ENCODE results near the gene SIX1.

The SIX1 gene

DNA sequence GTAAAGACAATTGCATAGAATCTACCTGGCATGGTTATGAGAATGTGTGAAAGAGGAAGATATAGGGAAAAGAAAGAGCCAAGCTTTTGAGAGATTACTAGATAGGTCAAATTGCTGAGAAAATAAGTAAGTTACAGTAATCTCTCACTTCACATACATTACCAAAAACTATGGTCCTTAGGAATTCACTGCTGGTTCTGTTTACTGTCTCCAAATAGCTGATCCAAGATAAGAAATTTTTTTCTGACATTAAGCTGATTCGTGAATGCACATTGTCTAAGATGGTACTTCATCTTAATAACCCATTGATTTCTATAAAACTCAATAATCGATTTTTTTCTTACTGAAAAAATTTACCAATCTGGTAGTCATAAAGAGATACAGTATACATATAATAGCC, 17.4 kb downstream of the SIX1 start:
- no peaks in the 10 kb centered on the region for H3K9me3 ChIP-seq (ENCODE audit: control insufficient read depth, low read length)
- no peak overlapping the region for H3K27ac ChIP-seq (ENCODE audit: insufficient read depth, low read length, poor library complexity, severe bottlenecking)
- no peak for DNase-seq
- peaks cover 6% of the 10 kb centered on the region for H3K27me3 ChIP-seq (replicated peaks; ENCODE audit: control insufficient read depth, insufficient read depth, low read length, poor library complexity, severe bottlenecking)
- no peaks in the 10 kb centered on the region for H3K36me3 ChIP-seq (ENCODE audit: control insufficient read depth, insufficient read depth, low read length)
- H3K4me1 ChIP-seq (ENCODE audit: control insufficient read depth, insufficient read depth, low read length, poor library complexity, severe bottlenecking): no peaks in the 10 kb centered on the region
- no peak overlapping the region for H3K4me3 ChIP-seq (ENCODE audit: insufficient read depth, low read depth, low read length, poor library complexity, severe bottlenecking)

DNA sequence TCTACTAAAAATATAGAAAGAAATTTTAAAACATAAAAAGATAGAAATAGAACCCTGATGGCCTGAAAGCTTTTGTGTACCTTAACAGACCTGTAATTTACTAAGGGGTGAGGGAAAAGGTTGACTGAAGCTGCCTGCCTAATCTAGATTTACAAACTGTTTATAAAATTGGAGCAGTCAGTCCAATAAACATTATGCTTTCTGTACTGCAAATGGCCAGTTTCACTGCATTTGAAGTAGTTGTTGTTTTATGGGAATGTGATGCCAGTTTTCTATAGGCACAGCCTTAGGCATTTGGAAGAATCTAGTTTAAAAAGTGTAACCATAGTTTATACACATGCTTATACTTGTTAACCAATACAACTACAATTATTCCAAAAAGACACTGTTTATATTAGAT, 19.1 kb downstream of the SIX1 start:
- no peak overlapping the region for H3K4me3 ChIP-seq (ENCODE audit: insufficient read depth, low read depth, low read length, poor library complexity, severe bottlenecking)
- no peak for DNase-seq
- no peaks in the 10 kb centered on the region for H3K27me3 ChIP-seq (replicated peaks; ENCODE audit: control insufficient read depth, insufficient read depth, low read length, poor library complexity, severe bottlenecking)
- no peaks in the 10 kb centered on the region for H3K4me1 ChIP-seq (ENCODE audit: control insufficient read depth, insufficient read depth, low read length, poor library complexity, severe bottlenecking)
- H3K27ac ChIP-seq (ENCODE audit: insufficient read depth, low read length, poor library complexity, severe bottlenecking): no peak overlapping the region
- no peaks in the 10 kb centered on the region for H3K36me3 ChIP-seq (ENCODE audit: control insufficient read depth, insufficient read depth, low read length)
- H3K9me3 ChIP-seq (ENCODE audit: control insufficient read depth, low read length): no peaks in the 10 kb centered on the region

DNA sequence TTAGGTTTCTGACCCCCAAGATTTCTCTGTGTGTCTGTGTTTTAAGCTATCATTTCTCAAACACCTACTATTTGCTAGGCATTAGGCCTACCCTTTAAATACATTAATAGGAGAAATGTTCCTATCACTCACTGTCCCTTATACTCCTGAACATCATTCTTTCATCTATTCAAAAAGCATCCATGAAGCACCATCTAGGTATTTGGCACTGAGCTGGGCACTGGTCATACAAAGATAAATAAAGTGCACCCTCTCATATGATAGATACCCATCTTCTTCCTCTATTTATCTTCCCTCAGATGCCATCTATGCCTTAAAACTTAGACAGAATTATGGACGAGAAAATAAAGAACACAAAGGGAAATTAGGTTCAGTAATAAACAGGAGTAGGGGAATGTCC, 20.4 kb downstream of the SIX1 start:
- H3K27me3 ChIP-seq (replicated peaks; ENCODE audit: control insufficient read depth, insufficient read depth, low read length, poor library complexity, severe bottlenecking): no peaks in the 10 kb centered on the region

DNA sequence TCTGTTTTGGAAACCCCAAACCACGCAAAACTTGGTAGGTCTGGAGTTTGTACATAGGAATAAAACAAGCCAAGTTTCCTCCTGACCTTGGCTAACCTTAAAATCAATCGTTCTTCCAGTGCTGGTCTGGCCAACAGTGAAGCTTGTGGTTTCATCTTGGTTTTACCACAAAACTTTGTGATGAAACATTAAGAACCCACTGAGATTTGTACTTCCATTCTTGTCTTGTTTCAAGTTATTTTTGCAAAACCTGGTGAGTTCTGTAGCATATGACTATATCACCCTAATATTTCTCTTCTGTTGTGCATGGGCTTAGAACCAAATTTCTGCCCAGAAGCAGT, 26.4 kb downstream of the SIX1 start:
- Histone ChIP-seq H3K27ac (ENCODE audit: insufficient read depth, low read length, poor library complexity, severe bottlenecking) (no peak overlapping the region), H3K4me1 (ENCODE audit: control insufficient read depth, insufficient read depth, low read length, poor library complexity, severe bottlenecking) (no peaks in the 10 kb centered on the region), H3K36me3 (ENCODE audit: control insufficient read depth, insufficient read depth, low read length) (no peaks in the 10 kb centered on the region), H3K9me3 (ENCODE audit: control insufficient read depth, low read length) (no peaks in the 10 kb centered on the region), H3K27me3 (replicated peaks; ENCODE audit: control insufficient read depth, insufficient read depth, low read length, poor library complexity, severe bottlenecking) (no peaks in the 10 kb centered on the region), H3K4me3 (ENCODE audit: insufficient read depth, low read depth, low read length, poor library complexity, severe bottlenecking) (no peak overlapping the region)
- DNase-seq: no peak

More for the DNA sequence above, 20.4 kb downstream of the SIX1 start:
- no peak overlapping the region for H3K4me3 ChIP-seq (ENCODE audit: insufficient read depth, low read depth, low read length, poor library complexity, severe bottlenecking)
- H3K27ac ChIP-seq (ENCODE audit: insufficient read depth, low read length, poor library complexity, severe bottlenecking): no peak overlapping the region
- no peak for DNase-seq
- H3K4me1 ChIP-seq (ENCODE audit: control insufficient read depth, insufficient read depth, low read length, poor library complexity, severe bottlenecking): no peaks in the 10 kb centered on the region
- H3K9me3 ChIP-seq (ENCODE audit: control insufficient read depth, low read length): no peaks in the 10 kb centered on the region
- H3K36me3 ChIP-seq (ENCODE audit: control insufficient read depth, insufficient read depth, low read length): no peaks in the 10 kb centered on the region

- Histone ChIP-seq H3K27me3 (replicated peaks; ENCODE audit: control insufficient read depth, insufficient read depth, low read length, poor library complexity, severe bottlenecking) (no peaks in the 10 kb centered on the region), H3K4me3 (ENCODE audit: insufficient read depth, low read depth, low read length, poor library complexity, severe bottlenecking) (no peak overlapping the region), H3K4me1 (ENCODE audit: control insufficient read depth, insufficient read depth, low read length, poor library complexity, severe bottlenecking) (no peaks in the 10 kb centered on the region), H3K36me3 (ENCODE audit: control insufficient read depth, insufficient read depth, low read length) (no peaks in the 10 kb centered on the region), H3K27ac (ENCODE audit: insufficient read depth, low read length, poor library complexity, severe bottlenecking) (no peak overlapping the region), H3K9me3 (ENCODE audit: control insufficient read depth, low read length) (no peaks in the 10 kb centered on the region)
- no peak for DNase-seq
Measured at GRCh38 chr14:60622210-60622916, 26.9 kb downstream of the SIX1 start.

DNA sequence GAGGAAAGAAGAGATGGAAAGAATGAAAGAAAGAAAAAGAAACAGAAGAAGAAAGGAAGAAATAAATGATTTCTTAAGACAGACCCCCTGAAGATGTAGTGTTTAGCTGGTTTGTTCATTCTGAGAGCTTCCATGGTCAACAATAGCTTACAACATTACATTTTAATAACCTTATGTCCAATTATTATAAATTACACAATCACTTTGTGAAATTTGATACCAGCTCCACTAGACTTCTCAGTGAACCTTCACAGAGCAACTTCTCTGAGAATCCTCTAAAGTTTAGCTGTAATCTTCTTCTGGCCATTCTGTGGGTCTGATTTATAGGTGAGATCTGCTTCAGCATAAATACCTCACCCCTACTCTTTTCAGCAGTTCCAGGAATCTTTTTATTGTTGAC, 27.9 kb downstream of the SIX1 start:
- Histone ChIP-seq H3K36me3 (ENCODE audit: control insufficient read depth, insufficient read depth, low read length) (no peaks in the 10 kb centered on the region), H3K9me3 (ENCODE audit: control insufficient read depth, low read length) (no peaks in the 10 kb centered on the region), H3K27me3 (replicated peaks; ENCODE audit: control insufficient read depth, insufficient read depth, low read length, poor library complexity, severe bottlenecking) (no peaks in the 10 kb centered on the region), H3K4me1 (ENCODE audit: control insufficient read depth, insufficient read depth, low read length, poor library complexity, severe bottlenecking) (no peaks in the 10 kb centered on the region), H3K4me3 (ENCODE audit: insufficient read depth, low read depth, low read length, poor library complexity, severe bottlenecking) (no peak overlapping the region), H3K27ac (ENCODE audit: insufficient read depth, low read length, poor library complexity, severe bottlenecking) (no peak overlapping the region)
- no peak for DNase-seq

DNA sequence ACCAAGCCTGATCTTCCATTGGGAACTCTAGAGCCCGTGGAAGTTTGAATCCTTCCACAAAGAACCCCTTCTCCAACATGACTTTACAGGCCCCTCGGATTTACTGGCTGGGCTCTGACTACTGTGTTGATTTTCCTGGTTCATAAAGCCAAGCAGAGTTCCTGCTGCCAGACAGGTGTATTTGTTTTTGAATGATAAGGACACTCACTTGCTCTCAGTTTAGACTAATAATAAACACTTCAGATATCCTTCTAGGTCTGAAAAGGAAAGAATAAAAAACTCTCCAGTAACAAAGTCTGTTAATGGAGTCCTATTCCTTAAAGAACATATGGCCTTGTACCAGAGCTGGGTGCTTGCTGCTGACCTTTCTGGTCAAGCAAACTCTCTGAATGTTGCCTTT, 31.0 kb downstream of the SIX1 start:
- Histone ChIP-seq H3K36me3 (ENCODE audit: control insufficient read depth, insufficient read depth, low read length) (no peaks in the 10 kb centered on the region), H3K9me3 (ENCODE audit: control insufficient read depth, low read length) (no peaks in the 10 kb centered on the region), H3K4me1 (ENCODE audit: control insufficient read depth, insufficient read depth, low read length, poor library complexity, severe bottlenecking) (no peaks in the 10 kb centered on the region), H3K27ac (ENCODE audit: insufficient read depth, low read length, poor library complexity, severe bottlenecking) (no peak overlapping the region), H3K4me3 (ENCODE audit: insufficient read depth, low read depth, low read length, poor library complexity, severe bottlenecking) (no peak overlapping the region), H3K27me3 (replicated peaks; ENCODE audit: control insufficient read depth, insufficient read depth, low read length, poor library complexity, severe bottlenecking) (no peaks in the 10 kb centered on the region)
- DNase-seq: no peak

DNA sequence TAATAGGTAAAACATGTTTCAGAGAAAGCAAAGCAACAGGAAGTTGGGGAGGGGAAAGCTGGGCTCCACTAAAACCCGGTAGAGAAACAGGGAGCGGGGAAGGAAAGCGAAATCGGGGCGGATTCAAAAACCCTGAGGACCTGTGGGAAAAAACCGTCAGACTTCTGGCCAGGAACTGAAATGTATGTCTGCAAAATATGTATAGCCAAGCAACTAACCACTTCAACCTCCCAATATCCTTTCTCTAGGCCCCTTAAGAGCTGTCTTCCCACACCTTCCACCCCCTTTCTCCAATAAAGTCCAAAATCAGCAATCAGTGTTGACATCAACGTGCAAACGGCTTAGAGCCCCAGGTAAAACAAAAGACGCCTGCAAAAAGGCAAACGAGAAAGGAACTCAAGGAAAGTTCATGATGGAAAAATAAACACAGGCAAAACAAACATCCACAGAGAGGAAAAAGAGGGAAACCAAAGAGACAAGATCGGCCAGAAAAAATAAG, 32.8 kb downstream of the SIX1 start:
- no peak overlapping the region for H3K4me3 ChIP-seq (ENCODE audit: insufficient read depth, low read depth, low read length, poor library complexity, severe bottlenecking)
- H3K27ac ChIP-seq (ENCODE audit: insufficient read depth, low read length, poor library complexity, severe bottlenecking): no peak overlapping the region
- DNase-seq: no peak
- no peaks in the 10 kb centered on the region for H3K4me1 ChIP-seq (ENCODE audit: control insufficient read depth, insufficient read depth, low read length, poor library complexity, severe bottlenecking)
- no peaks in the 10 kb centered on the region for H3K9me3 ChIP-seq (ENCODE audit: control insufficient read depth, low read length)
- no peaks in the 10 kb centered on the region for H3K36me3 ChIP-seq (ENCODE audit: control insufficient read depth, insufficient read depth, low read length)
- no peaks in the 10 kb centered on the region for H3K27me3 ChIP-seq (replicated peaks; ENCODE audit: control insufficient read depth, insufficient read depth, low read length, poor library complexity, severe bottlenecking)

DNA sequence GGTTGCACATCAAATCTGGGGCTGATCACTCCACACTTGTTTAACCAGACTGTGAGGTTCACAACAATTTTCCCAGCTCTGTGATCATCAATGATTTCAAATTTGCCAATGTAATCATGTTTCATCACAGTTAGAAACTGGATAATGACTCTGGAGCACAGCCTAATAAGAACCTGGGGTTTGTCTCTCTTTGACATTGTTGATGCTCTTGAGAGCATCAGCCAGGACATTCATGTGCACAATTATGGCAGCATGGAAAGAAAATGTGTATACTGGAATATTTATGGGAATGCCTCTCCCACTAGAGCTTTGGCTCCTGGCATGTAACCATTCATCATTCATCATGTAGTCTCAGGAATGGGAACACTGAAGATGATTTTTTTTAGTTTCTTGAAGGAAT, 47.0 kb downstream of the SIX1 start:
- Histone ChIP-seq H3K9me3 (ENCODE audit: control insufficient read depth, low read length) (no peaks in the 10 kb centered on the region), H3K27me3 (replicated peaks; ENCODE audit: control insufficient read depth, insufficient read depth, low read length, poor library complexity, severe bottlenecking) (no peaks in the 10 kb centered on the region), H3K27ac (ENCODE audit: insufficient read depth, low read length, poor library complexity, severe bottlenecking) (no peak overlapping the region), H3K36me3 (ENCODE audit: control insufficient read depth, insufficient read depth, low read length) (no peaks in the 10 kb centered on the region), H3K4me3 (ENCODE audit: insufficient read depth, low read depth, low read length, poor library complexity, severe bottlenecking) (no peak overlapping the region), H3K4me1 (ENCODE audit: control insufficient read depth, insufficient read depth, low read length, poor library complexity, severe bottlenecking) (no peaks in the 10 kb centered on the region)
- DNase-seq: no peak

DNA sequence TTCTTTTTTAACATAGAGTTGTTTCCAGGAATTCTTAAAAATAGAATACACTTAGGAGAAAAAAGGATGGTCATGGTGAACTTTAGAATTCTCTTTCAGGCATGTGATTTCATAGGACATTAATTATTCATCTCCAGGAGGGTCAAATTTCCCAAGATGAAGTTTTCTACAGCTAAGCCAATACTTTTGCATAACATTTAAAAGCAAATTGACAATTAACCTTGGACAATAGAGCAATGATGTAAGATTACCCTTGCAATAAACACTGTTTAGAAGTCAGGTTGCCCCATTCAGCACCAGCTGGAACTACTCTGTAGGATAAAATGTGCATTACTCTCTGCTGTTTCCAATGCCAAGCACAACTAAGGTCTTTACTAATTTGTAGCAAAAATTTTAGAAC, 49.5 kb downstream of the SIX1 start:
- H3K4me1 ChIP-seq (ENCODE audit: control insufficient read depth, insufficient read depth, low read length, poor library complexity, severe bottlenecking): no peaks in the 10 kb centered on the region

More for the DNA sequence above, 49.5 kb downstream of the SIX1 start:
- no peaks in the 10 kb centered on the region for H3K36me3 ChIP-seq (ENCODE audit: control insufficient read depth, insufficient read depth, low read length)
- H3K9me3 ChIP-seq (ENCODE audit: control insufficient read depth, low read length): no peaks in the 10 kb centered on the region
- no peak overlapping the region for H3K4me3 ChIP-seq (ENCODE audit: insufficient read depth, low read depth, low read length, poor library complexity, severe bottlenecking)
- DNase-seq: no peak
- H3K27me3 ChIP-seq (replicated peaks; ENCODE audit: control insufficient read depth, insufficient read depth, low read length, poor library complexity, severe bottlenecking): no peaks in the 10 kb centered on the region
- H3K27ac ChIP-seq (ENCODE audit: insufficient read depth, low read length, poor library complexity, severe bottlenecking): no peak overlapping the region

Measured in effector memory CD4-positive, alpha-beta T cell (primary cell).